ENCODE results near the gene EPB41L4A.
A peak's percentile ranks its signal among the peaks of the same experiment; 100 is the strongest.

The EPB41L4A gene

GRCh38 chr5:112183874-112184273 lies 235.2 kb downstream of the EPB41L4A start:
- no peak for TF ChIP-seq FOXM1 (IDR thresholded peaks at IDR 0.05; ENCODE audit: borderline replicate concordance)
- TF ChIP-seq CTBP1 (IDR thresholded peaks at IDR 0.05; ENCODE audit: borderline replicate concordance) = no peak
- ChIA-PET POLR2A (no interaction called here), CTCF (no interaction called here)
- DNase-seq (ENCODE audit: extremely low spot score) = no peak

GRCh38 chr5:112183103-112183711 lies 235.9 kb downstream of the EPB41L4A start:
- no peak for DNase-seq (ENCODE audit: extremely low spot score)
- ChIA-PET CTCF (no interaction called here), POLR2A (no interaction called here)
- TF ChIP-seq BHLHE40 (IDR thresholded peaks at IDR 0.05; ENCODE audit: borderline replicate concordance) (no peak), NFRKB (IDR thresholded peaks at IDR 0.05) (no peak), ARNT (IDR thresholded peaks at IDR 0.05) (no peak), SUZ12 (IDR thresholded peaks at IDR 0.05) (no peak), ELF4 (IDR thresholded peaks at IDR 0.05) (no peak), CTBP1 (IDR thresholded peaks at IDR 0.05; ENCODE audit: borderline replicate concordance) (no peak)

GRCh38 chr5:112179290-112179689 lies 239.8 kb downstream of the EPB41L4A start:
- ChIA-PET CTCF (interaction anchor here (1.8 kb wide), 1 partner anchor 241 kb away, joined by 5 read pairs; no protein-coding TSS in a partner anchor), POLR2A (no interaction called here)
- no peak for DNase-seq (ENCODE audit: extremely low spot score)

GRCh38 chr5:112174959-112175594 lies 244.0 kb downstream of the EPB41L4A start:
- POLR2A ChIA-PET = interaction anchor here (1.0 to 1.5 kb wide), 2 partner anchors 14 to 244 kb away, joined by 3 to 6 read pairs; partner anchors contain the start of gene EPB41L4A
- CTCF ChIA-PET = interaction anchor here (0.6 to 2.8 kb wide), 7 partner anchors 9 to 583 kb away, joined by 3 to 23 read pairs (median 3); partner anchors contain the start of gene EPB41L4A
- peak; percentile 55 for DNase-seq (ENCODE audit: extremely low spot score)
- TF ChIP-seq LEF1 (IDR thresholded peaks at IDR 0.05; ENCODE audit: borderline replicate concordance) (no peak), ELF4 (IDR thresholded peaks at IDR 0.05) (peak; percentile 36; the same call in 1 of the 2 replicates)

More at GRCh38 chr5:112179290-112179689, 239.8 kb downstream of the EPB41L4A start:
- no peak for TF ChIP-seq PKNOX1 (IDR thresholded peaks at IDR 0.05)
- TF ChIP-seq CTBP1 (IDR thresholded peaks at IDR 0.05; ENCODE audit: borderline replicate concordance) = no peak
- no peak for TF ChIP-seq ZNF384 (IDR thresholded peaks at IDR 0.05)
- TF ChIP-seq FOXK2 (IDR thresholded peaks at IDR 0.05) = no peak
- TF ChIP-seq TARDBP (IDR thresholded peaks at IDR 0.05) = no peak
- TF ChIP-seq NFRKB (IDR thresholded peaks at IDR 0.05) = no peak
- TF ChIP-seq SP1 (IDR thresholded peaks at IDR 0.05) = no peak
- TF ChIP-seq HDGF (IDR thresholded peaks at IDR 0.05; ENCODE audit: borderline replicate concordance) = no peak
- TF ChIP-seq ARNT (IDR thresholded peaks at IDR 0.05) = no peak
- no peak for TF ChIP-seq L3MBTL2 (conservative IDR thresholded peaks at IDR 0.05)
- no peak for TF ChIP-seq FOXM1 (IDR thresholded peaks at IDR 0.05; ENCODE audit: borderline replicate concordance)
- TF ChIP-seq LEF1 (IDR thresholded peaks at IDR 0.05; ENCODE audit: borderline replicate concordance) = no peak
- TF ChIP-seq FOXA1 (IDR thresholded peaks at IDR 0.05) = no peak
- TF ChIP-seq SUZ12 (IDR thresholded peaks at IDR 0.05) = no peak

GRCh38 chr5:112165897-112166737 lies 253.0 kb downstream of the EPB41L4A start:
- ChIA-PET CTCF (interaction anchor here (1.6 to 1.7 kb wide), 2 partner anchors 9 to 254 kb away, joined by 7 read pairs; no protein-coding TSS in a partner anchor), POLR2A (no interaction called here)
- DNase-seq (ENCODE audit: extremely low spot score) = no peak
- TF ChIP-seq ARNT (IDR thresholded peaks at IDR 0.05) (no peak), SUZ12 (IDR thresholded peaks at IDR 0.05) (no peak), L3MBTL2 (conservative IDR thresholded peaks at IDR 0.05) (no peak), ZNF384 (IDR thresholded peaks at IDR 0.05) (no peak), FOXK2 (IDR thresholded peaks at IDR 0.05) (no peak), FOXM1 (IDR thresholded peaks at IDR 0.05; ENCODE audit: borderline replicate concordance) (no peak), SP1 (IDR thresholded peaks at IDR 0.05) (no peak), LEF1 (IDR thresholded peaks at IDR 0.05; ENCODE audit: borderline replicate concordance) (no peak), HDGF (IDR thresholded peaks at IDR 0.05; ENCODE audit: borderline replicate concordance) (no peak), NFRKB (IDR thresholded peaks at IDR 0.05) (no peak), CTBP1 (IDR thresholded peaks at IDR 0.05; ENCODE audit: borderline replicate concordance) (no peak), ELF4 (IDR thresholded peaks at IDR 0.05) (no peak), BHLHE40 (IDR thresholded peaks at IDR 0.05; ENCODE audit: borderline replicate concordance) (no peak), FOXA1 (IDR thresholded peaks at IDR 0.05) (no peak)

GRCh38 chr5:112165399-112165798 lies 253.7 kb downstream of the EPB41L4A start:
- no peak for TF ChIP-seq HDGF (IDR thresholded peaks at IDR 0.05; ENCODE audit: borderline replicate concordance)
- DNase-seq (ENCODE audit: extremely low spot score) = no peak
- POLR2A ChIA-PET = no interaction called here
- CTCF ChIA-PET = interaction anchor here (1.6 to 1.7 kb wide), 2 partner anchors 10 to 255 kb away, joined by 7 read pairs; no protein-coding TSS in a partner anchor

GRCh38 chr5:112163435-112163834 lies 255.6 kb downstream of the EPB41L4A start:
- DNase-seq (ENCODE audit: extremely low spot score) = no peak
- TF ChIP-seq HDGF (IDR thresholded peaks at IDR 0.05; ENCODE audit: borderline replicate concordance) = no peak
- no peak for TF ChIP-seq BHLHE40 (IDR thresholded peaks at IDR 0.05; ENCODE audit: borderline replicate concordance)
- no peak for TF ChIP-seq FOXK2 (IDR thresholded peaks at IDR 0.05)
- TF ChIP-seq ARNT (IDR thresholded peaks at IDR 0.05) = no peak
- no peak for TF ChIP-seq L3MBTL2 (conservative IDR thresholded peaks at IDR 0.05)
- TF ChIP-seq ELF4 (IDR thresholded peaks at IDR 0.05) = no peak
- ChIA-PET POLR2A (no interaction called here), CTCF (no interaction called here)

All from HEK293T (cell line).